Brain microvascular endothelial cell (primary cell): Measurements from ENCODE around the gene DENND2C.

Source experiments
- DNase-seq: peaks from one replicate; pipeline ENCODE4 v3.0.0-alpha.2; 2020
- H3K27ac ChIP-seq: fragments of 250-450 bp; sonication (Bioruptor Pico); 2 replicates; pipeline ENCODE4 v1.5.1; 2020; ENCODE audit warnings: mild to moderate bottlenecking, moderate library complexity
- H3K27me3 ChIP-seq: fragments of 250-450 bp; sonication (Bioruptor Pico); replicated peaks from 2 replicates; pipeline ENCODE4 v1.5.1; 2020; ENCODE audit warnings: mild to moderate bottlenecking
- H3K36me3 ChIP-seq: fragments of 250-450 bp; sonication (Bioruptor Pico); replicated peaks from 2 replicates; pipeline ENCODE4 v1.5.1; 2020; ENCODE audit warnings: mild to moderate bottlenecking
- H3K4me3 ChIP-seq: 2 replicates; pipeline ENCODE4 v1.5.1; 2011; ENCODE audit warnings: low read depth, mild to moderate bottlenecking, control low read depth, low read length, moderate library complexity
- in situ Hi-C: cut with HindIII; loops from 2 replicates; pipeline ENCODE4 v1.10.0; 2017; ENCODE audit warnings: low sequenced_read_pairs, low pct_ligation_motif_present
- TF ChIP-seq, protein P1 (sequence below): IDR thresholded peaks from 2 replicates; pipeline ENCODE4 v1.5.1; 2011; ENCODE audit warnings: low read depth, mild to moderate bottlenecking, moderate library complexity, low read length, control low read depth, inconsistent platforms; ENCODE audit errors: missing control alignments

The DENND2C gene

DNA sequence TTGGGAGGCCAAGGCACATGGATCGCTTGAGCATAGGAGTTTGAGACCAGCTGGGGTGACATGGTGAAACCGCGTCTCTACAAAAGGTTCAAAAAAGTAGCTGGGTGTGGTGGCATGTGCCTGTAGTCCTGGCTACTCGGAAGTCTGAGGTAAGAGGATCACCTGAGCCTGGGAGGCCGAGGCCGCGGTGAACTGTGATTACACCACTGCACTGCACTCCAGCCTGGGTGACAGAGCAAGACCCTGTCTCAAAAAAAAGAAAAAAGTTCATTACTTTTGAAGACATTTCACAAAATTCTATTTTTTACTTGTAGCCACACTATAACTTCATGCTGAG lies 2.1 kb upstream of the DENND2C start:
- DNase-seq: no peak
- Histone ChIP-seq H3K4me3 (no peak overlapping the region), H3K27me3 (no peaks in the 10 kb centered on the region), H3K27ac (no peak overlapping the region), H3K36me3 (no peaks in the 10 kb centered on the region)
- in situ Hi-C loops: no loop called here
- TF ChIP-seq, protein P1, sequence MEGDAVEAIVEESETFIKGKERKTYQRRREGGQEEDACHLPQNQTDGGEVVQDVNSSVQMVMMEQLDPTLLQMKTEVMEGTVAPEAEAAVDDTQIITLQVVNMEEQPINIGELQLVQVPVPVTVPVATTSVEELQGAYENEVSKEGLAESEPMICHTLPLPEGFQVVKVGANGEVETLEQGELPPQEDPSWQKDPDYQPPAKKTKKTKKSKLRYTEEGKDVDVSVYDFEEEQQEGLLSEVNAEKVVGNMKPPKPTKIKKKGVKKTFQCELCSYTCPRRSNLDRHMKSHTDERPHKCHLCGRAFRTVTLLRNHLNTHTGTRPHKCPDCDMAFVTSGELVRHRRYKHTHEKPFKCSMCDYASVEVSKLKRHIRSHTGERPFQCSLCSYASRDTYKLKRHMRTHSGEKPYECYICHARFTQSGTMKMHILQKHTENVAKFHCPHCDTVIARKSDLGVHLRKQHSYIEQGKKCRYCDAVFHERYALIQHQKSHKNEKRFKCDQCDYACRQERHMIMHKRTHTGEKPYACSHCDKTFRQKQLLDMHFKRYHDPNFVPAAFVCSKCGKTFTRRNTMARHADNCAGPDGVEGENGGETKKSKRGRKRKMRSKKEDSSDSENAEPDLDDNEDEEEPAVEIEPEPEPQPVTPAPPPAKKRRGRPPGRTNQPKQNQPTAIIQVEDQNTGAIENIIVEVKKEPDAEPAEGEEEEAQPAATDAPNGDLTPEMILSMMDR: no peak

DNA sequence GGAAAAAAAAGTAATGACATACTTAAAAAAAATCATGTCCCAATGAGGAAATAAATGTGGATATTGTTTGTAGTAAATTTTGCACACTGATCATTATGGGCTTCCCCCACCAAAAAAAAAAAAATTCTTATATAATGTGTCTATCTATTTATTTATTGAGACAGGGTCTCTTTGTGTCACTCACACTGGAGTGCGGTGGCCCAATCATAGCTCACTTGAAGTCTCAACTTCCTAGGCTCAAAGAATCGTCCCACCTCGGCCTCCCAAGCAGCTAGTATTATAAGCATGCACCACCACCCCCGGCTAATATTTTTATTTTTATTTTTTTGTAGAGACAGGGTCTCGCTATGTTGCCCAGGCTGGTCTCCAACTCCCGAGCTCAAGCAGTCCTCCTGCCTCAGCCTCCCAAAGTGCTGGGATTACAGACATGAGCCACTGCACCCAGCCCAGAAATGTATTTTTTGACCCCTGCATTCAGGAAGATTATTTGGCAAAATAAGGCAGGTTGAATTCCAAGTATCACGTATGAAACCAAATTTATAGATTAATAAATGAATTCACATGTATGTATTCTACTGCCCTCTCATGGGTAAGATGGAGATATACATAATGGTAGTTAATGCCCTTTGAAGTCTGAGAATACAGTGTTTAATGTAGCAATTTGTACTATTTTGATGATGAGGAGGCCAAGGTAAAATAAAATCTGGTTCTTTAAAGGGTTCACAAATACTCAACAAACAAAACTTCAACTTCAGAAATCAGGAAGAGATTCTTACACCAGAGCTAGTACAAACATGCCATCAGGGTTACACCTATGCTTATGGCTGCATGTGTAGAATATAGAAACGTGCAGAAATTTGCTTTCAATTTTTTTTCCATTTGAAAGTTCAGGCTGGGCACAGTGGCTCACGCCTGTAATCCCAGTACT lies 1.4 kb upstream of the DENND2C start:
- Histone ChIP-seq H3K4me3 (no peak overlapping the region), H3K27me3 (no peaks in the 10 kb centered on the region), H3K36me3 (no peaks in the 10 kb centered on the region), H3K27ac (no peak overlapping the region)
- TF ChIP-seq, protein P1: peak; percentile 19
- DNase-seq: no peak
- in situ Hi-C loops: no loop called here

DNA sequence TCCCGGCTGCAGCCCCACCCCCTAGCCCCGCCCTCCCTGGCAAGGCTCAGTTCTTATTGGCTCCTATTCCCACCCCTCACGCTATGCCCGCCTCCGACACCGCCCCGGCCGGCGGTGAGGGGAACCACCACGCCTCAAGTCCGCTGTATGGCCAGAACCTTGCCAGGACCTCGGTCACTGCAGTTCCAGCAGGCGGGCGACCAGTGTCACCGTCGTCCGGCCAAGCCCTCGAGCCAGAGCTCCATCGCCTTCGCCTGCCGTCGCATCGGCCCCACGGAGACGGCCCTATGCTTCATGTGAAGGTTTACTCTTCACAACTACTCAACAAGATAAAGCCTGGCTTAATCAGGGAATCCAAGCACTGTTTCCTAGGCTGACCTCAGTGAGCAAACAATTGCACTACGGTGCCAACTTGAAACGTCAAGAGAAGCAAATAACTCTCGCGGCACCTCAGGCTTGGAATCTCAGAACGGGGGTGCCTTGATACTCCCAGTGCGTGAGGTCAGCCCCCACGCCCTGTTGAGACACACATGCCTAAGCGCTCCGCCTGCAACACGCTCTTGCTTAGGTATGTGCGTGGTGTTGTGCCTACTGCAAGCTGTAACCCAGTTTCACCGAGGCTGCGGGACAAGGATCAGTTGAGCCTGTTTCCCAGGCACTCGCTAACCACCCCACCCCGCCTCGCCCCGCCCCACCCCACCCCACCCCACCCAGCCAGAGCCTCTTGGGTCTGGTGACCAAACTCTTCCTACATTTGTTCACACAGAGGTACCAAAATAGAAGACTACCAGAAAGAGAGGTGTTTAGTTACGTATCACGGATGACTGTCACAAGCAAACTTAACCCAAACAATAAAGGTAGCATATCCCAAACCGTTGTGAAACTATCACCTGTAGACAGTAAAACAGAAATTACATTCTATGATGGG lies 498 bp upstream of the DENND2C start:
- in situ Hi-C loops: no loop called here
- no peaks in the 10 kb centered on the region for H3K36me3 ChIP-seq
- H3K27me3 ChIP-seq: no peaks in the 10 kb centered on the region
- H3K27ac ChIP-seq: peak overlapping the region; percentile 5
- TF ChIP-seq, protein P1: peak; percentile 18
- DNase-seq: peak; percentile 86
- peak overlapping the region; percentile 76 for H3K4me3 ChIP-seq

DNA sequence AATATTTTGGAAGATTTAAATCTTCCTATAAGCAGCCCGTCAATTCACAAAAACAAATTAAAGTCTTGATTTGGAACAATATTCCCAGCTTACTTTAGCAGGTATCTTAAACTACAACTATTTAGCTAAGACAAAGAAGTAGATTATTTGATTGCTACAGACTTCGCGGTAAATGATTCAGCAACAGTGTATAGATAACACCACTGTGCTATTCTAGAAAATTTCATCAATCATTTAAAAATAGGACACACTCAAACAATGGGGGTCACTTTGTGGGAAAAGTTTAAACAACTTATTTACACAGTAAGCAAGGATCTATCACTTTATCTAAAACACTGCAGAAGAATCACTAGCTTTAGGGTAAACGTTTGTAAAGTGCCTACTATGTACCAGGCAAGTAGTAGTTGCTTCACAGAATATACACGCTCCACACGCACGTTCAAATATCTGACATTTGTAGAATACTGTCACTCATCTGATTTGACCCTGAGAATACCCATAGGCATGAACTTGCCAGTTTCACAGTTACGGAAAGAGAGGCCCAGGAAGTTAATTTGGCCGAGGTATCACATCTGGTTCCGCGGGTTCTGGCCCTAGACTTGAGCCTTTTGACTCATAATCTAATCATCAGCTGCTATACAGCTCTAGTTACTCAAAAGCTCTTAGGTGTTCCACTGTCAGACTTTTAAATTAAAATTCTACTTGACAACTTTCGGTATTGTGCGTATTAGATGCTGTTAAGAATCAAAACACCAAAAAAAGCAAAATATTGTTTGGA lies 876 bp downstream of the DENND2C start:
- H3K27ac ChIP-seq: no peak overlapping the region
- in situ Hi-C loops: no loop called here
- DNase-seq: no peak

DNA sequence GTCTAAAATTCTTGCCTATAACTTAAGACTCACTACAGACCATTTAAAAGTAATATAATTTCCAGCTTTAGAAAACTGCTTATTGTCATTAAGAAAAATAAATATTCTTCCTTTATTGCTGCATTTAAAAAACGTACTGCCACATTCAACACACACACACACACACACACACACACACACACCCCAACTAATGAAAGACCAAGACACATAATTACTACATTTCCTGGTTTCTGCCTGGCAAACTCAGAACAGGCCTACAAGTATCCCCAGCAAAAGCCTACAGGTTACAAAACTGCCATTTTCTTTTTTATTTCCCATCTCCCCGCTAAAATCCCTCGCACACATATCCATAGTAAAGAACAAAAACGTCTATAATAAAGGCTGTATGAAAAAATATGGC lies 1.5 kb downstream of the DENND2C start:
- no peak overlapping the region for H3K27ac ChIP-seq
- in situ Hi-C loops: no loop called here
- H3K36me3 ChIP-seq: no peaks in the 10 kb centered on the region
- no peak for DNase-seq
- TF ChIP-seq, protein P1: no peak
- H3K27me3 ChIP-seq: no peaks in the 10 kb centered on the region
- no peak overlapping the region for H3K4me3 ChIP-seq

More for the DNA sequence above, 876 bp downstream of the DENND2C start:
- H3K27me3 ChIP-seq: no peaks in the 10 kb centered on the region
- H3K36me3 ChIP-seq: no peaks in the 10 kb centered on the region
- peak overlapping the region; percentile 76 for H3K4me3 ChIP-seq
- TF ChIP-seq, protein P1: no peak
